Stimulated activated CD4-positive, alpha-beta T cell treated with anti-CD3 and anti-CD28 coated beads, Interleukin-4, amount 100 ng/mL, for 1 hour (primary cell): ENCODE measurements around the gene TLNRD1.

ENCODE experiments used
- DNase-seq: peaks from one replicate; pipeline ENCODE4 v3.0.0-alpha.2; 2020

Gene TLNRD1

DNA sequence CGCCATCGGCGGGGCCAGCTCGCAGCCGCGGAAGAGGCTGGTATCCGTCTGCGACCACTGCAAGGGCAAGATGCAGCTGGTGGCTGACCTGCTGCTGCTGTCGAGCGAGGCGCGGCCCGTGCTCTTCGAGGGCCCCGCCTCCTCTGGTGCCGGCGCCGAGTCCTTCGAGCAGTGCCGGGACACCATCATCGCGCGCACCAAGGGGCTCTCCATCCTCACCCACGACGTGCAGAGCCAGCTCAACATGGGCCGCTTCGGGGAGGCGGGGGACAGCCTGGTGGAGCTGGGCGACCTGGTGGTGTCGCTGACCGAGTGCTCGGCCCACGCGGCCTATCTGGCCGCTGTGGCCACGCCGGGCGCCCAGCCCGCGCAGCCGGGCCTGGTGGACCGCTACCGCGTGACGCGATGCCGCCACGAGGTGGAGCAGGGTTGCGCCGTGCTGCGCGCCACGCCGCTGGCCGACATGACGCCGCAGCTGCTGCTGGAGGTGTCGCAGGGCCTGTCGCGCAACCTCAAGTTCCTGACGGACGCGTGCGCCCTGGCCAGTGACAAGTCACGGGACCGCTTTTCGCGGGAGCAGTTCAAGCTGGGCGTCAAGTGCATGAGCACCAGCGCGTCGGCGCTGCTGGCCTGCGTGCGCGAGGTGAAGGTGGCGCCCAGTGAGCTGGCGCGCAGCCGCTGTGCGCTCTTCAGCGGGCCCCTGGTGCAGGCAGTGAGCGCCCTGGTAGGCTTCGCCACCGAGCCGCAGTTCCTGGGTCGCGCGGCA lies 1.8 kb downstream of the TLNRD1 start:
- DNase-seq = no peak

DNA sequence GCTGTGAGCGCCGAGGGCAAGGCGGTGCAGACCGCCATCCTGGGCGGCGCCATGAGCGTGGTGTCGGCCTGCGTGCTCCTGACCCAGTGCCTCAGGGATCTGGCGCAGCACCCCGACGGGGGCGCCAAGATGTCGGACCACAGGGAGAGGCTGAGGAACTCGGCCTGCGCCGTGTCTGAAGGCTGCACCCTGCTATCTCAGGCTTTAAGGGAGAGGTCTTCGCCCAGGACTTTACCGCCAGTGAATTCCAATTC lies 2.3 kb downstream of the TLNRD1 start:
- no peak for DNase-seq

DNA sequence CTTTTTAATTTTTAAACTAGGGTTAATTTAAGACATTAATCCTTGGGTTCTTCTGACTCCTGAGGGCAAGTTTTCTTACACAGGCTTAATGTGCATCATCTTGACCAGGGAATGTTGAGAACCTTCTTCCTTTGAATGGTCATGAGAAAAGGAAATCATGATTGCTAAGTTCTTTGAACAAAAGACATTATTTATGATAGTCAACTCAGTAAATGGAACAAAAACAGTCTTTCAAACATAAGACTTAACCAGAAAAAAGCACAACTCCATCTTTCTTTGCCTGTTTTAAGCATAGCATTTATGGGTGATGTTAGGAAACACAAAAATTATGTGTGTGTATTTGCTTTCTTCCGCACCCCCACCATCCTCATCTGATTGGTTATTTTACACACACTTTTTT lies 5.4 kb downstream of the TLNRD1 start:
- DNase-seq = no peak

GRCh38 chr15:81007428-81008064 lies 6.8 kb downstream of the TLNRD1 start:
- no peak for DNase-seq

DNA sequence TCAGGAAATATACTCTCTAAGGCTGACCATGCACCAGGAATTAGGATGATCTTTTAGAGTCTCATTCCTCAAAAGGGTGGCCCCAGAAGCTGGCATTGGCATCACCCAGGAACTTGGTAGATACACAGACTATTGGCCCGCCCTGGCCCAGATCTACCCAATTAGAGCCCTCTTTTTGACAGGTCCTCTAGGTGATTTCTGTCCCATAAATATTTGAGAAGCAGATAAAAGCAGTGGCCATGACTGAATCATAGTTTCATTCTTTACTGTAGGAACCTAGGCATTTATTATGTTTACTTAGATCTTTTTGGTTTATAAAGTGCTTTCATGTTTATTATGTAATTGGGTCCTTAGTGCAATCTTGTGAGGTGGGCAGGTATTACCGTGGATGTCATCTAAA lies 7.6 kb downstream of the TLNRD1 start:
- DNase-seq = no peak

- DNase-seq = no peak
Observed at GRCh38 chr15:81010086-81010485, 9.4 kb downstream of the TLNRD1 start.

DNA sequence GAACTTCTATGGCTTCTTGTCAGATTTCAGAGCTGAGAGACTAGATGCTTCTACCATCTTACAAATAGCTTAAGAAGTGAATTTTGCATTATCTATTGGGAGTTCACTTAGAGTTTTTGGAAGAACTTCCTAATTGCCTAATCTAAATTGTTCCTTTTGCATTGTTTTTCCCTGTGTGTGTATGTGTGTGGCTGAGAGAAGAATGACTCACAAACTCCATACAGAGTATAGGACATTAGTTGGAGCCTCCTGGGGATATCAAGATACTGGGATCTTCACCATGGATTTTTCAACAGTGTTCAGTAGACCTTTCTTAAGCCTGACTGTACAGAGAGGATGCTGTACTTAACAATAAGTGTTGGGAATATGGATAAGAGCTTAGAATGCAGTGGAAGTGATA lies 10.9 kb downstream of the TLNRD1 start:
- no peak for DNase-seq

- no peak for DNase-seq
Observed at GRCh38 chr15:81012588-81012987, 11.9 kb downstream of the TLNRD1 start.

DNA sequence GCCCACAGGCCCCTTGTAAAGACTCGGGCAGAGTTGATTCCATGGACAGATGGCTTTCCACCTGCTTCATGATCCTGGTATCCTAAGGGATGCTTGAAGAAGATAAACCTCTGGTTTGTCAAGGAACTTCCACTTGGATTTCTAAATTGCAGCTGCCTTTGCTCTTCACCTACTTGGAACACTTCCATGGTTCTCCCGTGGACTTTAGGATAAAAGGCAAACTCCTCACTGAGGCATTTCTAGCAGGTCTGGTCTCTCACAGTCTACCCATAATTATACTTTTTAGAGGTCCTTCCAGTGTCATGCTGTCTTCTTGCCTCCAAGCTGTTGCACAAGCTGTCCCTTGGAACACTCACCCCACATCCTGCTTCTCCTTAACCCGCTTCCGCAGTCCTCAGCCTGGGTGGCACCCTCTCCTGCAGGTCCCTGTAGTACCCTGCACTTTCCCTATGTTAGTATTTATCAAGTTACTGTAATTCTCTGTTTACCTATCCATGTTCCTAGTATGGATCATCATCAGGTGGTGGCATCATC lies 12.7 kb downstream of the TLNRD1 start:
- DNase-seq = no peak

DNA sequence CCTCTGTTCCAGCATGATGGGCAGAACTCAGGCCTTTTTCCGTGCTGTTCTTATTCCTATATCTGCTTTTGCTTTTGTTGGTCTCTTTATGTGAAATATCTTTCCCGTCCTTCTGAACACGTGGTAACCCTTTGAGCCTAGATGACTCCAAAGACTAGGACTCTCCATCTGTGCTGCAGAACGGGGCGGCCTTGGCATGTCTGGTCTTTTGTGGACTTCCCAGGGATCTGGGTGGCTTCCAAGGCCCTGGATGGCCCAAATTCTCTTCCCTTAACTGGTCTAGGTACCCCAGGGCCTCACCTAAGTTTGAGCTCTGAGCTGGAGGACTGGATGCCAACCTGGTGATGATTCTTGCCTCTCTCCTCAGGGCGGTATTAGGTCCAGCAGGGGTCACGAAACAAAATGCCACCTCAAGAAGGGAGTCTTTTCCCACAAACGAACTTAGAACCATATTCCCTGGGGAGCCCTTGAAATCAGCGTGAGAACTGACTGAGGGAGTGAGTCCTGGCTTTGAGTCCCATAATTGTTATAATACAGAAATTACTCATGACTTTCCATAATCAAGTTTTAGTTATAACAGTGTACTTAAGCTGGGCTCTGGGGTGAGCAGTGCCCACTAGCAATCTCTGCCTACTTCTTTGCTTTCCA lies 13.8 kb downstream of the TLNRD1 start:
- DNase-seq = no peak

DNA sequence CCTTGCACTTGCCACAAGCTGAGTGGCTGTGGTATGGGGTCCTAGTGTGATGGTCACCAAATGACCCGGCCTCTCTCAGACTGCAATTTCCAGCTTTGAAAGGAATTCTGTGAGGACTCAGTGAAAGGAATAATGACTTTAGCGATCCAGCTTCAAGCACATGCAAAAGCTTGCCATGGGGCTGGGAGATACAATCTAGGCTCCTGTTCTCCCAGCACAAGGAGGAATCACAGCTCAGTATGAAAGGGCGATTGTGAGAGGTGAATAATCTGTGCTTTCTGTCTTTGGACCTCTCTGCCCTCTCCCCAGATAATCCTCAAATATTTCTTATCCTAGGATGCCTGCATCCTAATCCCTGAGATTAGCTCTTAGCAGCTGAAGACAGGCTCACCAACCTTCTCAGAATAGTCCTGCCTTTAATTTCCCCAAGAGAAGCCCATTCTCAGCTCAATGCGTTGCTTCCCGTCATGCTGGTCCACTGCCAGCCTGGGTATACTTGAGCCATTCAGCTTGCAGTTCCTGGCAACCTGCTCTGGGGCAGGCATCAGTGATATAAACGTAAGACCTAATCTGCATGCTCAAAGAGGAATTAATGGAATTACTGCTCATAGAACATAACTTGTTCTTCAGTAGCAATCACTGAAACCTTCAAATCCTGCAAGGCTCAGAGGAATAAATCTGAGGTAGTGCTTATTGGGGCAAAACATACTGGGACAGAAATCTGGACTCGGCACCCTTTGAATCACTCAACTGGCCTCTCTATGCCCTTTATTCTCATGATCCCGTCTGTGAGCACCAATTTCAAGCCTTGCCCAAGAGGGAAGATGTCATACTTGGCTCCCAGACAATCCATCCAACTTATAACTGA lies 15.1 kb downstream of the TLNRD1 start:
- no peak for DNase-seq

DNA sequence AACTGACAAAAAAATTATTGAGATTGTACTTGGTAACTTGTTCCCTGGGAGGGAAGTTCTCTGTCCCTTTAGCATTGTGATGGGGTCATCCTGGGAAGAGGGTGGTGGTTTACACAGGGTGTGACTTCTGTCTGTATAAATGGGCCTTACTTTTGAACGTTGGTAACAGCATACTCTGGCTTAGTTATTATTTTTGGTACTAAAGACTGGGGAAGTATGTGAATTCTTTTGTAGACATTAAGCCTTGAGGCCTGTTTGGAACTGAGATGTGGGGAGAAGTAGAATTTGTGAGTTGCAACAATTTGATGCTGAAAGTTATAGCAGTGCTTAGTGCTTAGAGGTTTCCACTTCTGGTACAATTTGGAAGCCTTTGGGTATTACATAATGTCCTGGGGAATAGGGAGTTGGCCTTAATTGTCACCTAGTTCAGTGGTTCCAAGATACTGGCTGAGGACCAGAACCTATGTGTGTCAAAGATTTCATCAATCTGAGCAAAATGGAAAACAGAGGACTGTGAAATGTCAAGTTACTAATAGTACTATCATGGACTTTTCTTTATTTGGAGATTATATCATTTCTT lies 15.9 kb downstream of the TLNRD1 start:
- DNase-seq = no peak

DNA sequence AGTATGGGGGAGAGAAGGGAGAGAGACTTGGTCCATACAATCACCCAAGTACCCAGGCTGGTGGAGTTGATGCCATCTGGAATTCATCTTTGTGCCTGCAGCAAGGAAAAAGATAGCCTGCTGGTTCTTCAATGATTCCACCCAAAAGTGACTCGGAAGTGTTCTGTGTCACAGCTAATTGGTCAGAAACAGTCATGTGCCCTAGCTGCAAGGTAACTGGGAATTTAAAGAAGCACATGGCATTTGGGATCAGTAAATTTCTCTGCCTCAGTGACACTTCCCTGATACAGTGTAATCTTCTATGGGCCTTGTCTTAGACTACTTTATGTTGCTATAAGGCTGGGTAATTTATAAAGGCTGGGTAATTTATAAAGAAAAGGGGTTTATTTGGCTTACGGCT lies 17.5 kb downstream of the TLNRD1 start:
- no peak for DNase-seq

DNA sequence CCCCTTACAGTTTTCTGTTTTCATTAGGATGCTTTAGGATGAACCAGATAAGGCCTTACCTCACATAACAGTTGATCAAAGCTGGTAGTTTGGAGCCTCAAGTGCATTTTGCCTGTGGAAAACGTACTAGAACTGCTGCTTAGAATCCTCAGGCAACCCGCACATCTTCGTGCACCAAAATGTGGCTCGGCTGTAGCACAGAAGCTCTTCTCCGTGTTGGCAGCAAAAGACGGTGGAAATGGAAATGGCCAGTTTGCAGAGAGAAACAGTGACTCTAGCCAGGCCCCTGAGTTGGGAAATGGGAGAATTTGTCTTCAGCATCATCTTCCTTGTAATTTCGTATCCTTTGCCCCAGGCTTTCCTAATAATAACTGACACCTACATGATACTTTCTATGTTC lies 20.6 kb downstream of the TLNRD1 start:
- DNase-seq = no peak

- DNase-seq = no peak
Observed at GRCh38 chr15:81023483-81024264, 23.0 kb downstream of the TLNRD1 start.

DNA sequence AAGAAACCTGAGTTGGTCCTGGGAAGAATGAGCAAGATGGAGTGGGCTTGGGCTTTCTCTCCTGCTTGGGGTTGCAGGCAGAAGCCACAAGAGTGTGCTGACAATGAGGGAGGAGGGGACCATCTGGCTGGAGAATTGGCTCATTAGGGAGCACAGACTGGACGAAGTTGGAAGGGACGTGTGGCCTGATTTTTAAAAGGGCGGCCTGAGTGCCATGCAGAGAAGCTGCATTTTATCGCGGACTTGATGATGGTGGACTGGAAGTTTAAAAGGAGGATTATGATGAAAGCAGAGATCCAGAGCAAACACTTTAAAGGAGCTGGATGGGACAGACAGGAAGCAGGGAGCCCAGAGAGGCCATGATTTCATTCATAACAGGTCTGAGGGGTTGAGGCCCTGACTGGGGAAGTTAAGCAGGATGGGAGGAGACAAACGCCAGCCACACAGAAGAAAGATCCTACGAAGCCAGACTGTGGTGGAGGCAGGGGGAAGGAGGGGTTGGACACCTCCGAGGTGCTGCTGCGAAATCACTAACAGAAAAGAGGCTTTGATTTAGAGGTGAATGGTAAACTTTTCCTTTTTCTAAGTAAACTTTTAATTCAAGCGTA lies 23.6 kb downstream of the TLNRD1 start:
- no peak for DNase-seq

GRCh38 chr15:81024936-81025335 lies 24.2 kb downstream of the TLNRD1 start:
- DNase-seq = no peak

DNA sequence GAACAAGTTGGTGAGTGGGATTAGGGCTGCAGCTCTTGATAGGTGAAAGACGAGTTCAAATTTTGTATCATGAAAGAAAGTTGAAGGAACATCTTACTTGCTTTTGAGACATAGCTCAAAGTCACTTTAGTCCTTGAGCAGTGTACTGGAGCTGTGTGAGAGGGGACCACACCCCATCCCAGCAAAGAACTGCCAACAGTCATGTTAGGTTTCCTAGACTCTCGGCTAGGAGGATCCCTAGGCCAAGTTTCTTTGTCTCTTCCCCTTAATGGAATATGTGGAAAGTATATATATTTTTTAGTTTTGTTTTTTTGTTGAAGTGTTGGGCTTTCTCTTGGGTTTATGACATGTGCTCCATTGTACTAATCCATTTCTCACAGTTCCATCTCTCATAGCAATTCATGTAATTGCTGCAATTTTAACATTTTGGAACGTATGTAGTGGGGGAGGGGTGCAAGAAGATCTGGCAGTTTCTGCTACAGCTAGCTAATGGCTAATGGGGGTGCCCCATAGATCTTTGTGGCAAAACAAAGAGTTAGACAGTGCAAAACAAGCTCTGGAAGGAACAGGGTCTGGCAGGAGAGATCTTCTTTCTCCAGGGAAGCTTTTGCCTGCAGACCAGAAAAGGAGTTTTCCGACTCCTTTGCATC lies 25.1 kb downstream of the TLNRD1 start:
- DNase-seq = no peak

DNA sequence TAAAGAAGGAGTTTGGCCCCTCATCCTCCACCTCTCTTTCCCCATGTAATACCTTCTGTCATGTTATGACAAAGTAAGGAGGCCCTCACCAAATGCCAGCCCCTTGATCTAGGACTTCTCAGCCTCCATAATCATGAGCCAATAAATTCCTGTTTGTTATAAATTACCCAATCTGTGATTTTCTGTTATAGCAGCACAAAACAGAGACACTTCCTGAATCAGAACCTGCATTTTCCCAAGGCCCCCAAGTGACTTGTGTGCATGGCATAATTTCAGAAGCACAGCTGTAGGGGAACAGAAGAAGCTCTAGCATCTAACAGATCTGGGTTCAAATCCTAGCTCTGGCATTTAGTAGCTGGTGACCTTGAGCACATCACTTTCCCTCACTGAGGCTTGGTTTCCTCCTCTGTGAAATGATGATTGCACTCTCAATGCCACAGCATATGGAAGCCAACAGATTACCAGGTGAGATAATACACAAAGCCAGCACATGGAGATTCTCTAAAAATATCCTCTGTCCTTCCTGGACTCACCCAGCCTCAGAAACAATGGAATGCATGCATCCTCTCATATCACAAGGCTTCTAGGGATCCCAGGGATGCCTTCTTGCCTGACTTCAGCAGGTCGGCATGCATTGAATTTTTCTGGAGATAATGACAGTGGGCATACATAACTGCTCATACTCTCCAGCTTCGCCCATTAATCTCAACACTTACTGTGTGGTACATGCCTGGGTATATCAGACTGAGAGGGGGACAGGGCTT lies 26.3 kb downstream of the TLNRD1 start:
- no peak for DNase-seq
